ES-I3 (cell line): ENCODE measurements around the gene KLHL18.
"Not testable (repeated sequence)": the region's sequence is repeated elsewhere in the genome, so short reads cannot be mapped to it uniquely, and the experiment has no call there.

Experiments used
- H3K36me3 ChIP-seq: 2 replicates; pipeline ENCODE4 v1.6.1; 2013; ENCODE audit warnings: mild to moderate bottlenecking, low read length, control low read depth, moderate library complexity; ENCODE audit not compliant: insufficient read depth
- H3K4me1 ChIP-seq: 2 replicates; pipeline ENCODE4 v1.6.1; 2013; ENCODE audit warnings: mild to moderate bottlenecking, control low read depth, low read length; ENCODE audit not compliant: insufficient read depth
- H3K9ac ChIP-seq: 2 replicates; pipeline ENCODE4 v1.6.1; 2013; ENCODE audit warnings: low read depth, mild to moderate bottlenecking, low read length, moderate library complexity
- H3K9me3 ChIP-seq: 2 replicates; pipeline ENCODE4 v1.6.1; 2013; ENCODE audit warnings: mild to moderate bottlenecking, low read length, moderate library complexity; ENCODE audit not compliant: control insufficient read depth, insufficient read depth

Gene KLHL18

DNA sequence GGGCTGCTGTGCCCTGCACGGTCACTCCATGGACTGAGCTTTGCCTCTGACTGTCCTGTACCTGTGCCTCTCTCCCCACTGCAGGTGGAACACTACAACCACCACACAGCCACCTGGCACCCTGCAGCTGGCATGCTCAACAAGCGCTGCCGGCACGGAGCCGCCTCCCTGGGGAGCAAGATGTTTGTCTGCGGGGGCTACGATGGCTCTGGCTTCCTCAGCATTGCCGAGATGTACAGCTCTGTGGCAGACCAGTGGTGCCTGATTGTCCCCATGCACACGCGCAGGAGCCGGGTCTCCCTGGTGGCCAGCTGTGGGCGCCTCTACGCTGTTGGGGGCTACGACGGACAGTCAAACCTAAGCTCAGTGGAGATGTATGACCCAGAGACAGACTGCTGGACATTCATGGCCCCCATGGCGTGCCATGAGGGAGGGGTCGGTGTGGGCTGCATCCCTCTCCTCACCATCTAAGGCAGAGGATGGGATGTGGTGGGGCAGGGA lies 60.8 kb downstream of the KLHL18 start:
- H3K36me3 ChIP-seq: peaks cover 14% of the 10 kb centered on the region; the same call in 1 of the 2 replicates
- no peak overlapping the region for H3K9ac ChIP-seq
- no peaks in the 10 kb centered on the region for H3K4me1 ChIP-seq
- no peaks in the 10 kb centered on the region for H3K9me3 ChIP-seq

DNA sequence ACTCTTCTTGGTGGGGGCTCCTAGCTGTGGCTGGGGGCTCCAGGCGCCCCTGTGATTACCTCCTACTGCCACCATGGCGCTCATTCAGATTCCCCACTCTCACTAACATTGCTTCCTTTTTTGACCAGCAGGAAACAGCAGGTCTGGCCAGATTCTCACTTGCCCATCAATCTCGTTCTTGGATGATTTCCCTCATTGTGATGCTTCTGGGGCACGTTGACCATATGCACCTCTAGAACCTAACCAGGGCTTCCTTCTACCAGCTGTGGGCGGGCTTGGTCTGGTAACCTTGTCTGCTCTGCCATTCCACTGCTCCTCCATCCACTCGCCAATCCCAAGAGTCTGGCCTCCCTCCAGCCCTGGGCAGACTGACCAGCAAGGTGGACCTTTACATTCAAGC lies 62.2 kb downstream of the KLHL18 start:
- H3K4me1 ChIP-seq: no peaks in the 10 kb centered on the region
- no peaks in the 10 kb centered on the region for H3K9me3 ChIP-seq
- no peak overlapping the region for H3K9ac ChIP-seq
- H3K36me3 ChIP-seq: peaks cover 11% of the 10 kb centered on the region; the same call in 1 of the 2 replicates

GRCh38 chr3:47347217-47347801 lies 64.6 kb downstream of the KLHL18 start:
- H3K9ac ChIP-seq: no peak overlapping the region
- H3K36me3 ChIP-seq: peaks cover 5% of the 10 kb centered on the region; the same call in 1 of the 2 replicates

DNA sequence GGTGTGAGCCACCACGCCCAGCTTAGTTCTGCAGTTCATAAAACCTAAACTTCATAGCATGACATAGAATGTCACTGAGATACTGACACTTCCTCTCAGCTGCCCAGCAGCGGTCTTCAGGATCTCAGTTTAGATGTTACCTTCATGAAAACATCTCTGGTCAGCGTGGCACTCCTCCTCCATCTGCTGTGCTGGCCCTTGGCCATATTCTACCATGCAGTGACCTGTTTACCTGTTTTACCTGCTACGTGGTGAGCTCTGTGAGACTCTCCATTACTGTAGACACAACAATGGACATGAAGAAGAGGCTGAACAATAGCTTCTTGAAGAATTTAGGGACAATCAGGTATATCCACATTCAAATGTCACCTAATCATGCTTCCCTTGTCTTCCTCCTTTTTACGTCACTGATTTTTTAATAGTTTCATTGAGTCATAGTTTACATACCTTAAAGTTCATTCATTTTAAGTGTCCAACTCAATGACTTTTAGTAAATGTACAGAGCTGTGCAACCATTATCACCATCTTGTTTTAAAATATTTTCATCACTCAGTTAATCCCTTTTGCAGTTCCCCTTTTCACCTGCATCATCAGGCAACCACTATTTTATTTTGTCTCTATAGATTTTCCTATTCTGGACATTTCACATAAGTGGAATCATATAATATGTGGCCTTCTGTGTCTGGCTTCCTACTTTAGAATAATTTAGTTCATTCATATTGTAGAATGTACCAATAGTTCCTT lies 65.8 kb downstream of the KLHL18 start:
- Histone ChIP-seq H3K4me1 (no peaks in the 10 kb centered on the region), H3K9ac (no peak overlapping the region), H3K36me3 (peaks cover 2% of the 10 kb centered on the region; the same call in 1 of the 2 replicates), H3K9me3 (no peaks in the 10 kb centered on the region)

More at GRCh38 chr3:47347217-47347801, 64.6 kb downstream of the KLHL18 start:
- H3K9me3 ChIP-seq: no peaks in the 10 kb centered on the region
- no peaks in the 10 kb centered on the region for H3K4me1 ChIP-seq

DNA sequence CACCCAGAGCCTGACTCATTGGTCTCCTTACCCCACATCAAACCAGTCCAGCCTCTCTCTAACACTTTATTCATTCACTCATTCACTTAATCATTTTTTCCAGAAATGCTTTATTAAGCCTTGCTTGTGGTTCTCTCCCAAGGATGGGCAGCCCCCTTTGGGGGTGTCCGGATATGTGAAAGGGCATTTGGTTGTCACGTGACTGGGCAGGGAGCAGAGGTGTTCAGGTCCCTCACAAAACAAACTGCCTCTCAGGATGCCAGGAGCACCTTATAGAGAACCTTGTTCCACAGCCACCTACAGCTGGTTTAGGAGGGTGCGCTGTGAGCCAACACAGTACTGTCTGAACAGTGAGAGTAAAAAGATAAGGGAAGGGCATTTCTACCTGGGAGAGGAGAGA lies 72.3 kb downstream of the KLHL18 start:
- H3K4me1 ChIP-seq: no peaks in the 10 kb centered on the region
- H3K9me3 ChIP-seq: peaks cover 11% of the 10 kb centered on the region
- H3K36me3 ChIP-seq: no peaks in the 10 kb centered on the region
- no peak overlapping the region for H3K9ac ChIP-seq

DNA sequence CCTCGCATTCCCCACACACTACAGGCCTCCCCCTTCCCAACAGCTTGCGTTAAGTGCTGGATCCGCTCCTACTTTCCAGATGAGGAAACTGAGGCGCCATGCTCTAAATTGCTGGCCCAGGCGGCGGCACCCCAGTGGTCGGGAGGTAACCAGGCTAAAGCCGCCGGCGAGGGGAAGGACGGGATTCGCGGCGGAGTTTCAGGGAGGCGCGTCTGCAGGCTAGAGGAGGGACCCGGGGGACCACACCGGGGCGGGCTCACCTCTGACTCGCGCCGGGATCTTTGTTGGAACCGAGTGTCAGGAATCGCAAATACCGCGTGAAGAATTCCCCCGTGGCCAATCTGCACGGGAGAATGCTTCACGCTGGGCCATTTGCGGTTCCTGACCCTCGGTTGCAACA lies 73.5 kb downstream of the KLHL18 start:
- H3K9me3 ChIP-seq: peaks cover 15% of the 10 kb centered on the region
- no peaks in the 10 kb centered on the region for H3K4me1 ChIP-seq
- no peak overlapping the region for H3K9ac ChIP-seq
- H3K36me3 ChIP-seq: no peaks in the 10 kb centered on the region

- H3K4me1 ChIP-seq: no peaks in the 10 kb centered on the region
- H3K9me3 ChIP-seq: peaks cover 15% of the 10 kb centered on the region
- H3K9ac ChIP-seq: no peak overlapping the region
These were observed 76.6 kb downstream of the KLHL18 start for GRCh38 chr3:47359323-47359722.

GRCh38 chr3:47360110-47360517 lies 77.4 kb downstream of the KLHL18 start:
- H3K36me3 ChIP-seq, H3K9ac ChIP-seq, H3K4me1 ChIP-seq: not testable (repeated sequence)
- H3K9me3 ChIP-seq: peaks cover 15% of the 10 kb centered on the region

More at GRCh38 chr3:47359323-47359722, 76.6 kb downstream of the KLHL18 start:
- no peaks in the 10 kb centered on the region for H3K36me3 ChIP-seq

DNA sequence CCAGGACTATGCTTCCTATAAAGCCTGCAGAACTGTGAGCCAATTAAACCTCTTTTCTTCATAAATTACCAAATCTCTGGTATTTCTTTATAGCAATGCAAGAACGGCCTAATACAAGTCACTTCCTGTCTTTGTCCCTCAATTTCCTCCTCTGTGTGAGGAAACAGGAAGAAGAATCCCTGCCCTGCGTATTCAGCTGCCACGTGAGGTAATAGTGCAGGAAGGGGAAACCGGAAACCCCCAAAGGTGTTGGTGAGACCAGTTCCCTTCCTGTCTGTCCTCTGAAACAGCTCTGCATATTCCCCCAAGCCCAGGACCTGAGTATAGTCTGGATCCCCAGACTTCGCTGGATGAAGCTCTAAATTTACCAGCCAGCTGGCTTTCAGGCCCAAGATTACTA lies 80.0 kb downstream of the KLHL18 start:
- Histone ChIP-seq H3K9me3 (peaks cover 12% of the 10 kb centered on the region), H3K4me1 (no peaks in the 10 kb centered on the region), H3K36me3 (no peaks in the 10 kb centered on the region), H3K9ac (no peak overlapping the region)

GRCh38 chr3:47365213-47366153 lies 82.7 kb downstream of the KLHL18 start:
- no peak overlapping the region for H3K9ac ChIP-seq
- no peaks in the 10 kb centered on the region for H3K36me3 ChIP-seq
- no peaks in the 10 kb centered on the region; the same call in 1 of the 2 replicates for H3K9me3 ChIP-seq
- H3K4me1 ChIP-seq: no peaks in the 10 kb centered on the region

- Histone ChIP-seq H3K9me3 (no peaks in the 10 kb centered on the region), H3K36me3 (no peaks in the 10 kb centered on the region), H3K4me1 (no peaks in the 10 kb centered on the region; the same call in 1 of the 2 replicates), H3K9ac (no peak overlapping the region)
These were observed 84.1 kb downstream of the KLHL18 start for GRCh38 chr3:47366833-47367232.

- no peaks in the 10 kb centered on the region for H3K36me3 ChIP-seq
- no peak overlapping the region for H3K9ac ChIP-seq
- H3K9me3 ChIP-seq: no peaks in the 10 kb centered on the region
- no peaks in the 10 kb centered on the region; the same call in 1 of the 2 replicates for H3K4me1 ChIP-seq
These were observed 84.9 kb downstream of the KLHL18 start for GRCh38 chr3:47367631-47368030.

- not testable (repeated sequence) for H3K4me1 ChIP-seq, H3K9me3 ChIP-seq, H3K9ac ChIP-seq, H3K36me3 ChIP-seq
These were observed 87.3 kb downstream of the KLHL18 start for GRCh38 chr3:47370020-47370419.
